Measurements from ENCODE around the gene SEC14L3.

The SEC14L3 gene

GRCh38 chr22:30460147-30460546 lies 11.7 kb downstream of the SEC14L3 start:
- TF ChIP-seq SUZ12 (IDR thresholded peaks at IDR 0.05) = no peak
- TF ChIP-seq HDGF (IDR thresholded peaks at IDR 0.05; ENCODE audit: borderline replicate concordance) = no peak
- no peak for TF ChIP-seq ARNT (IDR thresholded peaks at IDR 0.05)
- TF ChIP-seq L3MBTL2 (conservative IDR thresholded peaks at IDR 0.05) = no peak
- TF ChIP-seq PKNOX1 (IDR thresholded peaks at IDR 0.05) = no peak
- TF ChIP-seq FOXM1 (IDR thresholded peaks at IDR 0.05; ENCODE audit: borderline replicate concordance) = no peak
- no peak for TF ChIP-seq SP1 (IDR thresholded peaks at IDR 0.05)
- no peak for TF ChIP-seq CTBP1 (IDR thresholded peaks at IDR 0.05; ENCODE audit: borderline replicate concordance)
- TF ChIP-seq FOXA1 (IDR thresholded peaks at IDR 0.05) = no peak
- no peak for TF ChIP-seq NFRKB (IDR thresholded peaks at IDR 0.05)
- TF ChIP-seq ELF4 (IDR thresholded peaks at IDR 0.05) = no peak
- TF ChIP-seq BHLHE40 (IDR thresholded peaks at IDR 0.05; ENCODE audit: borderline replicate concordance) = no peak
- no peak for TF ChIP-seq FOXK2 (IDR thresholded peaks at IDR 0.05)
- TF ChIP-seq ZNF384 (IDR thresholded peaks at IDR 0.05) = no peak
- TF ChIP-seq LEF1 (IDR thresholded peaks at IDR 0.05; ENCODE audit: borderline replicate concordance) = no peak
- TF ChIP-seq TARDBP (IDR thresholded peaks at IDR 0.05) = no peak
- ChIA-PET CTCF (no interaction called here), POLR2A (no interaction called here)
- no peak for DNase-seq (ENCODE audit: extremely low spot score)

- POLR2A ChIA-PET = no interaction called here
- TF ChIP-seq FOXA1 (IDR thresholded peaks at IDR 0.05) (no peak), ARNT (IDR thresholded peaks at IDR 0.05) (no peak), L3MBTL2 (conservative IDR thresholded peaks at IDR 0.05) (no peak), HDGF (IDR thresholded peaks at IDR 0.05; ENCODE audit: borderline replicate concordance) (no peak), FOXM1 (IDR thresholded peaks at IDR 0.05; ENCODE audit: borderline replicate concordance) (no peak), CTBP1 (IDR thresholded peaks at IDR 0.05; ENCODE audit: borderline replicate concordance) (no peak), PKNOX1 (IDR thresholded peaks at IDR 0.05) (no peak), FOXK2 (IDR thresholded peaks at IDR 0.05) (no peak), ELF4 (IDR thresholded peaks at IDR 0.05) (no peak), TARDBP (IDR thresholded peaks at IDR 0.05) (no peak), SUZ12 (IDR thresholded peaks at IDR 0.05) (no peak), ZNF384 (IDR thresholded peaks at IDR 0.05) (no peak)
- CTCF ChIA-PET = interaction anchor here (0.6 to 1.0 kb wide), 2 partner anchors 13 to 28 kb away, joined by 4 to 7 read pairs; no protein-coding TSS in a partner anchor
- no peak for DNase-seq (ENCODE audit: extremely low spot score)
Measured at GRCh38 chr22:30459181-30460052, 12.4 kb downstream of the SEC14L3 start.

- no peak for TF ChIP-seq FOXK2 (IDR thresholded peaks at IDR 0.05)
- TF ChIP-seq PKNOX1 (IDR thresholded peaks at IDR 0.05) = no peak
- no peak for TF ChIP-seq LEF1 (IDR thresholded peaks at IDR 0.05; ENCODE audit: borderline replicate concordance)
- no peak for TF ChIP-seq FOXA1 (IDR thresholded peaks at IDR 0.05)
- ChIA-PET POLR2A (interaction anchor here (1.1 kb wide), 1 partner anchor 134 kb away, joined by 4 read pairs; the partner anchor contains the start of gene PES1), CTCF (interaction anchor here (0.7 kb wide), 1 partner anchor 13 kb away, joined by 3 read pairs; no protein-coding TSS in a partner anchor)
- no peak for DNase-seq (ENCODE audit: extremely low spot score)
Measured at GRCh38 chr22:30457981-30458380, 13.8 kb downstream of the SEC14L3 start.

- DNase-seq (ENCODE audit: extremely low spot score) = no peak
- no peak for TF ChIP-seq HDGF (IDR thresholded peaks at IDR 0.05; ENCODE audit: borderline replicate concordance)
- TF ChIP-seq FOXK2 (IDR thresholded peaks at IDR 0.05) = no peak
- no peak for TF ChIP-seq ZNF384 (IDR thresholded peaks at IDR 0.05)
- no peak for TF ChIP-seq SUZ12 (IDR thresholded peaks at IDR 0.05)
- TF ChIP-seq NFRKB (IDR thresholded peaks at IDR 0.05) = no peak
- no peak for TF ChIP-seq ELF4 (IDR thresholded peaks at IDR 0.05)
- TF ChIP-seq CTBP1 (IDR thresholded peaks at IDR 0.05; ENCODE audit: borderline replicate concordance) = no peak
- TF ChIP-seq L3MBTL2 (conservative IDR thresholded peaks at IDR 0.05) = no peak
- TF ChIP-seq SP1 (IDR thresholded peaks at IDR 0.05) = no peak
- TF ChIP-seq LEF1 (IDR thresholded peaks at IDR 0.05; ENCODE audit: borderline replicate concordance) = no peak
- TF ChIP-seq TARDBP (IDR thresholded peaks at IDR 0.05) = no peak
- TF ChIP-seq PKNOX1 (IDR thresholded peaks at IDR 0.05) = no peak
- TF ChIP-seq BHLHE40 (IDR thresholded peaks at IDR 0.05; ENCODE audit: borderline replicate concordance) = no peak
- CTCF ChIA-PET = no interaction called here
- POLR2A ChIA-PET = no interaction called here
Measured at GRCh38 chr22:30455075-30455840, 16.6 kb downstream of the SEC14L3 start.
